GF-D8 (cell line): ENCODE data around the gene KCTD20.
"Not testable (repeated sequence)": the region's sequence is repeated elsewhere in the genome, so short reads cannot be mapped to it uniquely, and the experiment has no call there.

Experiments
- DNase-seq: peaks from one replicate; lab custom pipeline; 2025; lab: John Stamatoyannopoulos, UW

Gene KCTD20

DNA sequence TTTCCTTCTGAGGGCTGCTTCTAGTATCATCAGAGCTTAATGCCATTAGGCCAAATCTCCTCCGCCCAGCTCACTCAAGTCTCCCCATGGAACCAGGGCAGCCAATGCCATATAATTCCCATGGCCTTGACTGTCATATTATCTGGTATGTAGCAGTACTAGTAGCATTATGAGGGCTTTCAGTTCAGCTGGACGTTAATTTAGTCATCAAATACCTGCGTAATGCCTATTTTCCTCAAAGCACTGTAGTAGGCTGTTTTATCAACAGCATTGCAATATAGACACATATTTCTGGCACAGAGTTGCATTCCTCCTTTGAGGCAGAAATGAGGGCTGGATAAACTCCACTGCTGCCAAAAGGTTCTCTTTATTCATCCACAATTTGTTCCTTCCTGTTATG lies 1.7 kb downstream of the KCTD20 start:
- no peak for DNase-seq

DNA sequence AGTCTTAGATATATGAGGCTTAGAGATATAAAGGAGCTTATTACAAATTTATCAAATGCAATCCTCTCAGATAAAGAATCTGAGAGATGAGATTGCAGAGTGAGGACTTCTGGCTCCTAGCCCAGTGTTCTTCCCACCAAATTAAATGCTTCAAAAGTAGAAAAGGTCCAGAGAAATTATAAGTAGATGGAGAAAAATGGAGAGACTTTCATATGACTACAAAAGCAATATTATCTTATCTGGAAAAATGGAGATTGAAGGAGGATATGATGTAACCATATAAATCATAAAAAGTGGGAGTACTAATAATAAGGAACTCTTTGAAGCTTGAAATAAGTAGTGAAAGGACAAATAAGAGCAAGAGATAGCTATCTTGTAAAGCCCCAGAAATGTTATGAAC lies 2.8 kb downstream of the KCTD20 start:
- DNase-seq = no peak

DNA sequence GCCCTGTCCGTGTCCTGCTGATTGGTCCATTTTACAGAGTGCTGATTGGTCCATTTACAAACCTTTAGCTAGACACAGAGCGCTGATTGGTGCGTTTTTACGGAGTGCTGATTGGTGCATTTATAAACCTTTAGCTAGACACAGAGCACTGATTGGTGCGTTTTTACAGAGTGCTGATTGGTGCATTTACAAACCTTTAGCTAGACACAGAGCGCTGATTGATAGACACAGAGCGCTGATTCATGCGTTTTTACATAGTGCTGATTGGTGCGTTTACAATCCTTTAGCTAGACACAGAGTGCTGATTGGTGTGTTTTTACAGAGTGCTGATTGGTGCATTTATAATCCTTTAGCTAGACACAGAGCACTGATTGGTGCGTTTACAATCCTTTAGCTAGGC lies 6.4 kb downstream of the KCTD20 start:
- DNase-seq = not testable (repeated sequence)

DNA sequence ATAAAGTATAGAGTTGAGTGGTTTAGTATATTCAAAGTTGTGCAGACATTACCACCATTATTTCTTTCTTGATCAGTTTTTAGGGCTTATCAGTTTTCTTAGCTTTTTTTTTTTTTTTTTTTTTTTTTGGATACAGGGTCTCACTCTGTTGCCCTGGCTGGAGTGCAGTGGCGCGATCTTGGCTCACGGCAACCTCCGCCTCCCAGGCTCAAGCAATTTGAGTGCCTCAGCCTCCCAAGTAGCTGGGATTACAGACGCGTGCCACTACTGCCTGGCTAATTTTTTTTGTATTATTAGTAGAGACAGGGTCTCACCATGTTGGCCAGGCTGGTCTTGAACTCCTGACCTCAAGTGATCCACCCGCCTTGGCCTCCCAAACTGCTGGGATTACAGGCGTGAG lies 10.1 kb downstream of the KCTD20 start:
- not testable (repeated sequence) for DNase-seq

DNA sequence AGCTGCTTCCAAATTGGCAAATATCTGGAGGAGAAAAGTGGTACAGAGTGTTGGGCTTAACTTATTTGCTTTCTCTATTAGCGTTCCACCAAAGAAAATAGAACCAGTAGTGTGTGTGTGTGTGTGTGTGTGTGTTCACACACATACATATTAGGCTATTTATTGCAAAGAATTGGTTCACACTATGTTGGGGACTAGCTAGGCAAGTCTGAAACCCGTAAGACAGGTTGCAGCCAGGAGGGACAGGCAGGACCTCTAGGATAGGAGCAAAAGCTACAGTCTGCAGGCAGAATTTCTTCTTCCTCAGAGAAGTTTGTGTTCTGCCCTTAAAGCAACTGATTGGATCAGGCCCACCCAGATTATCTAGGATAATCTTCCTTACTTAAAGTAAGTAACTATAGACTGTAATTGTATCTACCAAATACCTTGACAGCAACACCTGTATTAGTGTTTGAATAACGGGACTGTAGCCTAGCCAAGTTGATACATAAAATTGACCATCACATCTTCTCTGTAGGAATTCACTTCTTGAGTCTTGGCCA lies 12.8 kb downstream of the KCTD20 start:
- no peak for DNase-seq

DNA sequence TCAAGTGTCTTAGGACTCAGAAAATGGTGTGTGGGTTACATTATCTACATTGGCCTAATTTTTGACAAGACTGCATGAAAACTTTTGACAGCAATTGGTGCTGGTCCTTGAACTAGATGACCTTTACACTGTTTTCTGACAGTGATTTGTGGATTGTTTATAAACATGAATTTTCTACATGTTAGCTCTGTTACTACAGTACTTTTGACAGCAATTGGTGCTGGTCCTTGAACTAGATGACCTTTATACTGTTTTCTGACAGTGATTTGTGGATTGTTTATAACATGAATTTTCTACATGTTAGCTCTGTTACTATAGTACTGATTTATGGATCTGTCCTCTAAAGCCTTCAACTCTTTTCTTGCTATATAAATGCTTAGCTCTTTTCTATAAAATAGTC lies 16.7 kb downstream of the KCTD20 start:
- DNase-seq = no peak

DNA sequence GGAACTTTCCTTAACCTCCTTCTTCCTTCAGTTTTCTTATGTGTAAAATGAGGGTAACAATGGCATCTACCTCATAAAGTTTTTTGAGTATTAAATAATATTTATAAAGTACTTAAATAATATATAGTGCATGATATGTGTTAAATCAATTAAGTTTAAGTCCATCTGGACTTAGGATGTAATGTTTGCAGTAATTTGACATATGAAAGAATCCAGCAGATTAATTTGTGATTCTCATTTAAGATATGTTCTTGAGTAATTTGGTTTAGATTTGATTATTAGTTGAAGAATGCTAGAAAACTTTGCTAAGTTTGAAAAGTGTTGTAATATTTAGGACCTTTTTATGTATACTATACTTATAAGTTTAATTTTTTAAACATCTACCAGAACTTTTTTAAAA lies 18.1 kb downstream of the KCTD20 start:
- no peak for DNase-seq

DNA sequence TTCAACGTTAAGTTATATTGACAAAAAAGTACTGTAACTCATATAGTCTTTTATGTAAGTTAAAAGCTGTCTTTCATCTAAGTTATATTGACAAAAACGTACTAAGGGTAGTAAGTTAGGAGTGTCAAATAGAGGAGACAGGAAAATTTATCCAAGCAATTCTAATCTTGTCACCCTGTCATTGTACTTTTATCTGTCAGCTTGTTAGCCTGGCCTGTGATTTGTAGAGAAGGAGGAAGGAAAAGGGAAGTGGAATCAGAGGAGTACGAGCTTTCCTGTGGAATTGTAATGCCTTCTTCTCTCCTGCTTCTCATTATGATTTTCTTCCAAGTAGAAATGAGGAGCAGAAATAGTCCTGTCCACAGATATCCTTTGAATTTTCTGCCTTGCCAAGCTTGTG lies 18.8 kb downstream of the KCTD20 start:
- DNase-seq = no peak

DNA sequence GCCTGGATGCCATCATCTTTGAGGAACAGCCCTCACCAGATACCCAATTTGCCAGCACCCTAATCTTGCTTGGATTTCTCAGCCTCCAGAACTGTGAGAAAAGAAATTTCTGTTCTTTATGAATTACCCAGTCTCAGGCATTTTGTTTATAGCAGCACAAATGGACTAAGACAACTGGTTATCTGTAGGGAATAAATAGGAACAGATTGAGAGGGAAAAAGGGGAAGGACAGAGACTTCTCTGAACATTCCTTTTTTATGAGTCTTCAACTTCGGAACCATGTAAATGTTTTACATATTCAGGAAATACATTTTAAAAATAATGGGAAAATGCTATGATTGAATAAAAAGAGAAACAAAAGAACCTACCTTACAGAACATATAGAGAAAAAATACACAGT lies 20.9 kb downstream of the KCTD20 start:
- DNase-seq = no peak

DNA sequence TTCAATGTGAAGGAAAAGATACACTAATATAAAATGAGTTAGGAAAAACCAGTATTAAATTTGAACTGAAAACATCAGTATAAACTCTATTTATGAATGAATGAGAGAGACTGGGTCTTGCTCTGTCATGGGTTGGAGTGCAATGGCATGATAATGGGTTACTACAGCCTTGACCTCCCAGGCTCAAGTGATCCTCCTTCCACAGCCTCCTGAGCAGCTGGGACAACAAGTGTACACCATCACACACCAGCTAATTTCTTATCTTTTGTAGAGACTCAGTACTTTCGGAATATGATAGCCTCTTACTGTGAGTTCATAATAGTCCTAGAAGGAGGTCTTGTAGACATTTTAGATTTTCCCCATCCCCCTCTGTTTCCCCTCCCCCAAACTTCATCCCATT lies 21.4 kb downstream of the KCTD20 start:
- no peak for DNase-seq

DNA sequence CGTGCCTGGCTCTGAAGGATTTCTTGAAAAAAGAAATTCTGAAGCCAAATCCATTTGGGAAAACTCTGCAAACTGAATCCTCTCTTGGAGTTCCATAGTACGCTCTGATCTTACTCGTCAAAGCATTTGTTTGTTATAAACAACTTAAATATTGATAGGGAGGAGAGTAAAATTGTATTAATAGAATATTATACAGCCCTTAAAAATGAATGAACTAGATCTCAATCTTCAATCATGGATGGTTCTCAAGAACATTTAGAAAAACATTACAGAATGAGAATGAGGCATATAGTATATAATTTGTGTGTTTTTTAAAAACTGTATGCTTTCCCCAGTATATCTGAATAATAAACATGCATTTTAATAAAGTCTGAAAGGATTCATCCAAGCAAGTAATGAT lies 24.8 kb downstream of the KCTD20 start:
- DNase-seq = no peak

DNA sequence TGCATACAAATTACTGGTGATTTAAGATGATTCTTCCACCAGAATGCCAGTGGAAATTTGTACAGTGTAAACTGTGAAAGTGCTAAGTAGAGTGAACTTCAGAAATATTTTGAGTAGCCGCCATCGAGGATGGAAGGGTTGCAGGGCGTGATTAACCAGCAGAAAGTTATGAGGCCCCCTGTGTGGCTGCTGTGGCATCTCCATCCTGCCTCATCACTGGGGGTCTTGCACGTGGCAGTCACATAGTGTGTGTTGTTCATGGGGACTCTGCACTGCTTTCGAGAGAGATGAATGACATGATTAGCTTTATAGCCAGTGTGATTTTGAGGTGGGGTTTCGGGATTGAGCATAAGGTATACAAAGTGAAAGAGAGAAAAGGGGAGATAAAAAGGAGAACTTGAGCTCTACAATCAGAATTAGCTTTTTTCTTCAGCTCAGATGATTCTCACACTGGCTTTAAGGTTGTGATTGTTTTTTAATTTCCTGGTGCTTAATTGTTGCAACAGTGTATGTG lies 26.4 kb downstream of the KCTD20 start:
- no peak for DNase-seq

DNA sequence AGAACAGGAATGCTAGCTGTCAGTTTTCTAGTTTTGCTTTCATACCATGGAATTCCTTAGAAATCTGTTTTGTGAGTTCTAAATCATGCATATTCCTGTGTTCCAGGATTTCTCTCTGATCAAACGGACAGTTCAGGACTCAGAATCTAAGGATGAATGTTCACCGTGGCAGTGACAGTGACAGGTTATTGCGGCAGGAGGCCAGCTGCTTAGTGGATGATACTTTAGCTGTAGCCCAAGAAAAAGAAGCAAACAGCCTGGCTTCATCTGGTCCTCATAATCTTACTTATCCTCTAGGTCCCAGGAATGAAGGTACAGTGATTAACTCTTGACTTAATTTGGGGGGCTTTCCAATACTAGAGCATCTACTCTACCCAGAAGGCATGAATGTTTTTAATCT lies 27.1 kb downstream of the KCTD20 start:
- no peak for DNase-seq

DNA sequence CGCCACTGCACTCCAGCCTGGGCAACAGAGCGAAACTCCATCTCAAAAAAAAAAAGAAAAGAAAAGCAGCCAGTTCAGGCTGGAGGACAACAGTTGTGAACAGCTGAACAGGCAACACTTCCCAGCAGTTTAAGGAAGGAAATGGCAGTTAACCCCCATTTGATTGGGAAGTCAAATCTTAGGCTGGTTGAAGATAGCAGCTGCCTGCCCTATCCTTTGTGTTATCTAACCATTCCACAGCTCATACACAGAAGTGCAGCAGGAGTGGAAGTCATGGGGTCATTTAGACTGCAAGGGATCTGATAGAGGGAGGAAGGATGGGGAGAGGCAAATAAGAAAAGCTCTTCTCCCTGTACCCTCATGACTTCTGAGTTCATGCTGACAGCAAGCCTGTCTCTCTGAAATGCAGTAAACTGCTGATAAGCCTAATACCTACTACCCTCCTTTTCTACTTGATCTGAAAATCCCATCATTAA lies 35.3 kb downstream of the KCTD20 start:
- DNase-seq = peak; percentile 94

DNA sequence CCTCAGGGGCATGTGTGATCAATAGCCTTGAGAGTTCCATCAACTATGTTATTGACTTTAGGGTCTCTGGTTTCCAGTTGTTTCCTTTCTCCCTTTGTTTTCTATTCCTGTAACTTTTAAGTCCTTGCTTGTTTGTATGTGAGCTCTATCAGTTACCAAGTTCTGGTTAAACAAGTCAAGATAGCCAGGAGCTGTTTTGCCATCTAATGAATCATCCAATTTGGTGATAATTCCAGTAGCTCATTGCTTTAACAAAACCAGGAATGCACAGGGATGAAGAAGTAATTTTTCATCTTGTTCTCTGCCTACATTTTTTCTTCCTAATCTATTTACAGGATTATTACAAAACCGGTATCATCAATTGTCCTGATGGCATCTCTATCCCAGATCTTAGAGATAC lies 36.5 kb downstream of the KCTD20 start:
- no peak for DNase-seq

DNA sequence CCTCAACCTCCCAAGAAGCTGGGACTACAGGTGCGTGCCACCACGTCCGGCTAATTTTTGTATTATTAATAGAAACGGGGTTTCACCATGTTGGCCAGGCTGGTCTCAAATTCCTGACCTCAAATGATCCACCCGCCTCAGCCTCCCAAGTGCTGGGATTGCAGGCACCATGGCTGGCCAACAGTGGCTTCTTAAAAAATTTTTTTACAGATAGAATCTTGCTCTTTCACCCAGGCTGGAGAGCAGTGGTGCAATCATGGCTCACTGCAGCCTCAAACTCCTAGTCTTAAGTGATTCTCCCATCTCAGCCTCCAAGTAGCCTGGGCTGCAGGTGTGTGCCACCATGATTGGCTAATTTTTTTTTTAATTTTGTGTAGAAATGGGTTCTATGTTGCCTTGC lies 40.5 kb downstream of the KCTD20 start:
- DNase-seq = not testable (repeated sequence)

DNA sequence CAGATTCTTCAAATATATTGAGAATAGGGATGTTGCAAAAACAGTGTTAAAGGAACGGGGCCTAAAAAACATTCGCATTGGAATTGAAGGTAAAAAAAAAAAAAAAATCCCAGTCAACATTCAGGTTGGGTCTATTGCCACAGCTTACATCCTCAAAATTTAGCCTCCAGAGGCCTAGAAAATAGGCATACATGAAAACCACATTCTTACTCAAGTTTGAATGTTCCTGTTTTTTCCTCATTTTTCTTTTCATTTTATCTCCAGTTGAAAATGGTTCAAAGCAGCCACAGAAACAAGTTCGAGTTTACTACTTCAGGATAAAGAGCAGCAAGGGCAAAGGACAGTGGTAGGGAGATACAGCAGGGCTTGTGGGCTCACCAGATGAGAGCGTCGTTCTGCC lies 41.9 kb downstream of the KCTD20 start:
- DNase-seq = peak; percentile 33

DNA sequence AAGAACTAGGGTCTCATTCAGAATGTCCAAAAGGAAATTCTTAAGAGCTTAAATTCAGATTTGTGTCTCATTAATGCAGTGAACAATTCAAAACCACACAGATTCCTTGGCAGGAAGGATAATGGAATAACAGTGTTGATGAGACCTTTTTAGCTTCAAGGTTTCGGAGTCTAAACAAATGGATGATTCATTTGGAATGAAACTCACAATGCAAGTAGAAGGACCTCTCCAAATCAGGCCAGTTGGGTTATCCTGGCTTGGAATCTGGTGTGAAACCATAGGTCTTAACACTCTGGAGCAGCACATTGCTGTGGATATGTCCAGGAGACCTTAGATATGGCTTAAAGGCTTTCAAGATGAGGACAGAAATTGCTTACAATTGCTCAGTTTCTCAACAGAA lies 44.9 kb downstream of the KCTD20 start:
- DNase-seq = no peak

DNA sequence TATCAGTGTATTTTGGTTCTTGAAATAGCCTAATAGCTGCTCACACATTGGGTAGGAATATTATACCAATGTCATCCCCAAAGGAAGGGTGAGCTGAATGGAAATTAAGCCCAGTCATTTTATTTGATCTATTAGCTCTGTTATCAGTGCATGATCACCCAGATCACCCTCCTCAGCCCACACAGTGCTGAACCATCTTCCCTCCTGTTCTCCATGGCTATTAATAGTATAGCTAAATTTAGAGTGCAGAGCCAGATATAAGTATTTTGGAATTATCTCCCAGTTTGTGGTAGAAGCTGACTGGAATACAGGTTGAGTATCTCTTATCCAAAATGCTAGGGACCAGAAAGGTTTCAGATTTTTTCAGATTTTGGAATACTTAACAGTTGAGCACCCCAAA lies 45.4 kb downstream of the KCTD20 start:
- no peak for DNase-seq

DNA sequence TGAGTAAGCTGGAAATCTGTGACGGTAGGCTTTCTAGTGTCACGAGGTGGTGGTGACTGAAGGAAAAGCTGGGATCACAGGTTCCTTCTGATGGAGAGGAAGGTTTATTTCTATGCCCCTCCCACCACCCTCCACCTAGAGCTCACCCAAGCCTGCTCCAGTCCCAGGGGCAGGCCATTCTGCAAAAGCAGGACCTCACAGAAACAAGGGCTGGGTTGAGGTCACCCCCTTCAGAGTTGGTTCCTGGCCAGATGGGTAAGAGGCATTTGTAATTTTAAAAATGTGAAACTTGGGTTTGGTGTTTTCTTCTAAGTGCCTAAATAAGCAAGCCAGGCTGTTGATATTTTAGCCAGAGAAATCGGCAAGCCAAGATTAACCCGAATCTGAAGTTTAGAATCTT lies 46.6 kb downstream of the KCTD20 start:
- DNase-seq = no peak

DNA sequence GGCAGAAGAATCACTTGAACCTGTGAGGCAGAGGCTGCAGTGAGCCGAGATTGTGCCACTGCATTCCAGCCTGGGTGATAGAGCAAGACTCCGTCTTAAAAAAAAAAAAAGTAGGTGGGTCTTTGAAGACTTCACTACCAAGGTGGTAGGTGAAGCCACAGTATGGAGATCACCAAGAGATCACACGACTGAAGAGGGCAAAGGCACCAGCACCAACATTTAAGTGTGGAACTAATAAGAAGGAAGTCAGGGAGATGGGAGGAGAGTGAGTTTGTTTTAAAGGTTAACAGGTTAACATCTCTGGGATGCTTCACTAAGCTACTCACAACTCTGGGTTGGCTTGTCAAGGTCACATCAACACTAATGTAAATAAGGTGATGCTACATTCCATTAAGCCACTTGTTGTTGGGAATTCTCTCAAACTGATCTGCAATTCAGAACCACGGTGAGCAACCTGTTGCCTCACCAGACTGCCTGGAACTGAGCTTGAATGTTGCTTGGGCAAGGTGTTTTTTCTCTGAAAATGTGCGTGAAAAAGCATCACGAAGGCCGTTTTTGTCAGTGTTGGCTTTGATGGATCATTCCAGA lies 48.7 kb downstream of the KCTD20 start:
- DNase-seq = no peak

DNA sequence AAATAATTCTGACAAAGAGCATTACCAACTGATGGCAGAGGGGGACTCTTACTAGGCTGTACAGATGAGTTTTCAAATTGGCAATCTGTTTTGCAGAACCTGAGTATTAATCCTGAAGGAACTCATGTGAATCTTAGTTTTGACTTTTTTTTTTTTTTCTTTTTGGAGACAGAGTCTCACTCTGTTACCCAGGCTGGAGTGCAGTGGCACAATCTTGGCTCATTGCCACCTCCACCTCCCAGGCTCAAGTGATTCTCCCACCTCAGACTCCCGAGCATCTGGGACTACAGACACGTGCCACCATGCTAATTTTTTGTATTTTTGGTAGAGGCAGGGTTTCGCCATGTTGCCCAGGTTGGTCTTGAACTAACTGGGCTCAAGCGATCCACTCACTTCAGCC lies 49.3 kb downstream of the KCTD20 start:
- DNase-seq = no peak

DNA sequence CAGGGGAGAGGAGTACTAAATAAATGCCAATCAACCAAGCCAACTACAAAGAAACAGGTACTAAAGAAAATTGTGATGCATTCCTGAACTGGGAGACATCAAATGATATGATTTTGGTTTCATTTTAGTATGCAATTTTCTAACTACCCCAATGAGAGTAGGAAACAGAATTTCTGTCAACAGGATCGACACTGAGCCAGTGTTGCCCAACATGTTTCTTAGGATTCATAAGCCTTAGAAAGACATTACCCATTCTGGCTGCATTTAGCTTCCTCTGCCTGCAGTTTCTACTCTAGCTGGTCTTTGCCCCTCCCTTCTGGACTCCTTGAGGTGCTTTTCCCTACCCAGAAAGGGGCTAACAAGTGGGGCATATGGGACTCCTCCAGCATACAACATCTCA lies 49.8 kb downstream of the KCTD20 start:
- no peak for DNase-seq

DNA sequence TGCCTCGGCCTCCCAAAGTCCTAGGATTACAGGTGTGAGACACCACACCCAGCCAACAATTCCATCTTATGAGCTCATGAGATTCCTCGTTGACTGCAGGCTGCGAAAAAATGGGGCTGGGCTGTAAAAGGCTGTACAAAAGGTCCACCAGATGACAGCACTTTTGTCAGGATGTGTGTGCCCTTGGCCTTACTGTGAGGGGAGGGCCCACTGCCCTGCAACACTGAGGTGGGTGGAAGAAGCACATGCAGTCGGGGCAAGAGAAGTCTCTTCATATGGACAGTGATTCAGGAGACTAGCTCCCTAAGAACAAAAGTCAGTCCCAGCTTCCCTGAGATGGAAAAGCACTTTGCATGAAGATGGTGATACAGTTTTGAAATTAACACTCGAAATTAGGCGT lies 50.5 kb downstream of the KCTD20 start:
- no peak for DNase-seq
